ENCODE measurements around the gene TFCP2.

GRCh38 chr12:51098611-51099010 lies 74.3 kb downstream of the TFCP2 start:
- TF ChIP-seq CTCF (IDR thresholded peaks at IDR 0.05; ENCODE audit: low read length) (no peak), EZH2 (IDR thresholded peaks at IDR 0.05; ENCODE audit: borderline replicate concordance, low read length) (no peak)

Measured in OCI-LY1 (cell line).